ENCODE measurements around the gene CYP46A1.

The CYP46A1 gene

GRCh38 chr14:99689266-99690236, 5.5 kb downstream of the CYP46A1 start:
- DNase-seq: no peak

GRCh38 chr14:99690636-99691035, 6.5 kb downstream of the CYP46A1 start:
- no peak for DNase-seq

- no peak for DNase-seq
Measured at GRCh38 chr14:99691111-99691885, 7.2 kb downstream of the CYP46A1 start.

GRCh38 chr14:99693918-99694317, 9.8 kb downstream of the CYP46A1 start:
- DNase-seq: no peak

- DNase-seq: no peak
Measured at GRCh38 chr14:99696929-99697328, 12.8 kb downstream of the CYP46A1 start.

- no peak for DNase-seq
Measured at GRCh38 chr14:99698236-99698635, 14.1 kb downstream of the CYP46A1 start.

- DNase-seq: no peak
Measured at GRCh38 chr14:99698642-99699041, 14.5 kb downstream of the CYP46A1 start.

- no peak for DNase-seq
Measured at GRCh38 chr14:99699085-99699760, 15.1 kb downstream of the CYP46A1 start.

- no peak for DNase-seq
Measured at GRCh38 chr14:99699861-99700260, 15.8 kb downstream of the CYP46A1 start.

- DNase-seq: no peak
Measured at GRCh38 chr14:99700379-99700778, 16.3 kb downstream of the CYP46A1 start.

GRCh38 chr14:99701260-99701659, 17.2 kb downstream of the CYP46A1 start:
- no peak for DNase-seq

GRCh38 chr14:99702115-99702514, 18.0 kb downstream of the CYP46A1 start:
- DNase-seq: no peak

GRCh38 chr14:99703381-99703780, 19.3 kb downstream of the CYP46A1 start:
- no peak for DNase-seq

- no peak for DNase-seq
Measured at GRCh38 chr14:99704037-99704436, 19.9 kb downstream of the CYP46A1 start.

- DNase-seq: no peak
Measured at GRCh38 chr14:99706107-99706900, 22.2 kb downstream of the CYP46A1 start.

GRCh38 chr14:99707420-99707819, 23.3 kb downstream of the CYP46A1 start:
- no peak for DNase-seq

- no peak for DNase-seq
Measured at GRCh38 chr14:99707921-99708320, 23.8 kb downstream of the CYP46A1 start.

- no peak for DNase-seq
Measured at GRCh38 chr14:99708449-99708848, 24.4 kb downstream of the CYP46A1 start.

GRCh38 chr14:99713972-99714371, 29.9 kb downstream of the CYP46A1 start:
- no peak for DNase-seq

- no peak for DNase-seq
Measured at GRCh38 chr14:99715266-99716000, 31.3 kb downstream of the CYP46A1 start.

GRCh38 chr14:99716091-99716849, 32.2 kb downstream of the CYP46A1 start:
- no peak for DNase-seq

All from effector CD8-positive, alpha-beta T cell (primary cell).